Ovary (tissue), 3 donors: Measurements from ENCODE around the gene AKT3.

ENCODE experiments used
- EP300 ChIP-seq: sonication (generic); formaldehyde crosslinking; IDR thresholded peaks from one replicate; pipeline ENCODE4 v1.6.1; 2017; ENCODE audit warnings: antibody characterized with exemption
- POLR2A ChIP-seq: fragments of 450-650 bp; IDR thresholded peaks from one replicate; pipeline ENCODE4 v1.6.1; 2017; ENCODE audit warnings: antibody characterized with exemption, mild to moderate bottlenecking, moderate library complexity
- TF ChIP-seq, protein P1 (sequence below), 3 donors: fragments of 450-650 bp in 2 of 3; fragments of 200-600 bp in 1 of 3; IDR thresholded peaks; one replicate each; pipeline versions ENCODE4 v1.5.1 to v1.8.0; 2016 to 2022; ENCODE audit warnings: antibody characterized with exemption in 3 of 3, mild to moderate bottlenecking in 1 of 3
- donor health status: DM: no; HTN: no; CAD: no.

DNA sequence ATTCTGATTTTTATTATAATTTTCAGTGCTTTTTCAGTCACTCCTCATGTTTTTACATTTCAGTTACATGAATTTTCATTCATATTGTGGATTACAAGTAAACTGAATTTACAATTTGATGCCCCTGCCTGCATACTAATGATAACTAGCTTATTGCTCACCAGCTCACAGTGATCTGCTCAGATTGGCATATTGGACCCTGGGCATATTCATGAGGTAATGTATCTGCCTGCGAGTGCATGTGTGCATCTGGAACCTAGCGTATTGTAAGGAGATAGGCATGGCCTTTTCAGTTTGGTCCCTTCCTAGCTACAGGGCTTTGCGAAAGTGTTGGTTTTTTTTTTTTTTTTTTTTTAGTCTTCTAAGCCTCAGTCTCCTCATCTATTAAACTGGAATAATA is 380.5 kb downstream of the AKT3 start:
- TF ChIP-seq, protein P1, sequence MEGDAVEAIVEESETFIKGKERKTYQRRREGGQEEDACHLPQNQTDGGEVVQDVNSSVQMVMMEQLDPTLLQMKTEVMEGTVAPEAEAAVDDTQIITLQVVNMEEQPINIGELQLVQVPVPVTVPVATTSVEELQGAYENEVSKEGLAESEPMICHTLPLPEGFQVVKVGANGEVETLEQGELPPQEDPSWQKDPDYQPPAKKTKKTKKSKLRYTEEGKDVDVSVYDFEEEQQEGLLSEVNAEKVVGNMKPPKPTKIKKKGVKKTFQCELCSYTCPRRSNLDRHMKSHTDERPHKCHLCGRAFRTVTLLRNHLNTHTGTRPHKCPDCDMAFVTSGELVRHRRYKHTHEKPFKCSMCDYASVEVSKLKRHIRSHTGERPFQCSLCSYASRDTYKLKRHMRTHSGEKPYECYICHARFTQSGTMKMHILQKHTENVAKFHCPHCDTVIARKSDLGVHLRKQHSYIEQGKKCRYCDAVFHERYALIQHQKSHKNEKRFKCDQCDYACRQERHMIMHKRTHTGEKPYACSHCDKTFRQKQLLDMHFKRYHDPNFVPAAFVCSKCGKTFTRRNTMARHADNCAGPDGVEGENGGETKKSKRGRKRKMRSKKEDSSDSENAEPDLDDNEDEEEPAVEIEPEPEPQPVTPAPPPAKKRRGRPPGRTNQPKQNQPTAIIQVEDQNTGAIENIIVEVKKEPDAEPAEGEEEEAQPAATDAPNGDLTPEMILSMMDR (IDR thresholded peaks at IDR 0.05): no peak
- TF ChIP-seq POLR2A (no peak), EP300 (no peak)
